ENCODE results near the gene TNXB.
"Not testable (repeated sequence)": the region's sequence is repeated elsewhere in the genome, so short reads cannot be mapped to it uniquely, and the experiment has no call there.

The TNXB gene, protein sequence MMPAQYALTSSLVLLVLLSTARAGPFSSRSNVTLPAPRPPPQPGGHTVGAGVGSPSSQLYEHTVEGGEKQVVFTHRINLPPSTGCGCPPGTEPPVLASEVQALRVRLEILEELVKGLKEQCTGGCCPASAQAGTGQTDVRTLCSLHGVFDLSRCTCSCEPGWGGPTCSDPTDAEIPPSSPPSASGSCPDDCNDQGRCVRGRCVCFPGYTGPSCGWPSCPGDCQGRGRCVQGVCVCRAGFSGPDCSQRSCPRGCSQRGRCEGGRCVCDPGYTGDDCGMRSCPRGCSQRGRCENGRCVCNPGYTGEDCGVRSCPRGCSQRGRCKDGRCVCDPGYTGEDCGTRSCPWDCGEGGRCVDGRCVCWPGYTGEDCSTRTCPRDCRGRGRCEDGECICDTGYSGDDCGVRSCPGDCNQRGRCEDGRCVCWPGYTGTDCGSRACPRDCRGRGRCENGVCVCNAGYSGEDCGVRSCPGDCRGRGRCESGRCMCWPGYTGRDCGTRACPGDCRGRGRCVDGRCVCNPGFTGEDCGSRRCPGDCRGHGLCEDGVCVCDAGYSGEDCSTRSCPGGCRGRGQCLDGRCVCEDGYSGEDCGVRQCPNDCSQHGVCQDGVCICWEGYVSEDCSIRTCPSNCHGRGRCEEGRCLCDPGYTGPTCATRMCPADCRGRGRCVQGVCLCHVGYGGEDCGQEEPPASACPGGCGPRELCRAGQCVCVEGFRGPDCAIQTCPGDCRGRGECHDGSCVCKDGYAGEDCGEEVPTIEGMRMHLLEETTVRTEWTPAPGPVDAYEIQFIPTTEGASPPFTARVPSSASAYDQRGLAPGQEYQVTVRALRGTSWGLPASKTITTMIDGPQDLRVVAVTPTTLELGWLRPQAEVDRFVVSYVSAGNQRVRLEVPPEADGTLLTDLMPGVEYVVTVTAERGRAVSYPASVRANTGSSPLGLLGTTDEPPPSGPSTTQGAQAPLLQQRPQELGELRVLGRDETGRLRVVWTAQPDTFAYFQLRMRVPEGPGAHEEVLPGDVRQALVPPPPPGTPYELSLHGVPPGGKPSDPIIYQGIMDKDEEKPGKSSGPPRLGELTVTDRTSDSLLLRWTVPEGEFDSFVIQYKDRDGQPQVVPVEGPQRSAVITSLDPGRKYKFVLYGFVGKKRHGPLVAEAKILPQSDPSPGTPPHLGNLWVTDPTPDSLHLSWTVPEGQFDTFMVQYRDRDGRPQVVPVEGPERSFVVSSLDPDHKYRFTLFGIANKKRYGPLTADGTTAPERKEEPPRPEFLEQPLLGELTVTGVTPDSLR (N-terminal part only)

GRCh38 chr6:32109114-32109764, at the start of gene TNXB:
Gene TNXB (minus strand): TSS chr6:32109338. CDS start chr6:32098198, 11,140 bp downstream.
- no peak for DNase-seq

DNA sequence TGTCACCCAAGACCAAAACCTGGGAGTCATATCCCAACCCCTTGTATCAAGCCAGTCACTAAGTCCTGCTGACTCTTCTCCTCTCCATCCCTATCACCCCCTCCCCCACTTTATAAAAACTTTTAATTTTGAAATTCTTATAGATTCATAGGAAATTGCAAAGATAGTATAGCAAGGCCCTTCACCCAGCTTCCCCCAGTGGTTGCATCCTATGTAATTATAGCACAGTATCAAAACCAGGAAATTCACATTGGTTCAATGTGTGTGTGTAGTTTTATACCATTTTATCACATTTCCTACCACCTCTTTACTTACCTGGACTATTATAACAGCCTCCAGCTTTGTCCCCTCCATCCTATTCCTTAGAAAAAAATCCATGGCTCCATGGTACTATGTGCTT, 48.9 kb upstream of the TNXB start:
- no peak for DNase-seq

DNA sequence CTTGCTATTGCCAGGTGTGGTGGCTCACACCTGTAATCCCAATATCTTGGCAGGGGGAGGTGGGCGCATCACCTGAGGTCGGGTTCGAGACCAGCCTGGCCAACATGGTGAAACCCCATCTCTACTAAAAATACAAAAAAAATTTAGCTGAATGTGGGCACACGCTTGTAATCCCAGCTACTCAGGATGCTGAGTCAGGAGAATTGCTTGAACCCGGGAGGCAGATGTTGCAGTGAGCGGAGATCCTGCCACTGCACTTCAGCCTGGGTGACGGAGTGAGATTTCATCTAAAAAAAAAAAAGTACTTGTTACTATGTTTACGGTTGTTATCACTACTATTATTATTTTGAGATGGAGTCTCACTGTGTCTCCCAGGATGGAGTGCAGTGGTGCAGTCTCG, 47.8 kb upstream of the TNXB start:
- DNase-seq: no peak

DNA sequence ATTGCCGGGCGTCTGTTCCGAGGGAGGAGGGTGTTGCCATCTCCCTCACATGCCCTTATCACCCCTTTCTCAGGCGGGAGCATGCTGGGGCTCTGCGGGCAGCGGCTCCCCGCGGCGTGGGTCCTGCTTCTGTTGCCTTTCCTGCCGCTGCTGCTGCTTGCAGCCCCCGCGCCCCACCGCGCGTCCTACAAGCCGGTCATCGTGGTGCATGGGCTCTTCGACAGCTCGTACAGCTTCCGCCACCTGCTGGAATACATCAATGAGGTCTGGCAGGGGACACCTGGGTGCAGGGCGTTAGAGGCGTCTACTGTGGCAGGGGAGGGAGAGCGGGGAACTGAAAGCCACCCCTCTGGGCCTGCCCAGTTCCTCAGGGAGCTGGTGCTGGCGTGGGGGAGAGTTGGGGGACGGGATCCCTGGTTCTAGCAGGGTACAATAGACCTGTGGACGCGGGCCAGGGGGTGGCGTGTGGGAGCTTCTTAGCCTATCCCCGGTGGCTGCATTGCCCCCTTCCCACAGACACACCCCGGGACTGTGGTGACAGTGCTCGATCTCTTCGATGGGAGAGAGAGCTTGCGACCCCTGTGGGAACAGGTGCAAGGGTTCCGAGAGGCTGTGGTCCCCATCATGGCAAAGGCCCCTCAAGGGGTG, 45.5 kb upstream of the TNXB start:
- DNase-seq: peak; percentile 77

DNA sequence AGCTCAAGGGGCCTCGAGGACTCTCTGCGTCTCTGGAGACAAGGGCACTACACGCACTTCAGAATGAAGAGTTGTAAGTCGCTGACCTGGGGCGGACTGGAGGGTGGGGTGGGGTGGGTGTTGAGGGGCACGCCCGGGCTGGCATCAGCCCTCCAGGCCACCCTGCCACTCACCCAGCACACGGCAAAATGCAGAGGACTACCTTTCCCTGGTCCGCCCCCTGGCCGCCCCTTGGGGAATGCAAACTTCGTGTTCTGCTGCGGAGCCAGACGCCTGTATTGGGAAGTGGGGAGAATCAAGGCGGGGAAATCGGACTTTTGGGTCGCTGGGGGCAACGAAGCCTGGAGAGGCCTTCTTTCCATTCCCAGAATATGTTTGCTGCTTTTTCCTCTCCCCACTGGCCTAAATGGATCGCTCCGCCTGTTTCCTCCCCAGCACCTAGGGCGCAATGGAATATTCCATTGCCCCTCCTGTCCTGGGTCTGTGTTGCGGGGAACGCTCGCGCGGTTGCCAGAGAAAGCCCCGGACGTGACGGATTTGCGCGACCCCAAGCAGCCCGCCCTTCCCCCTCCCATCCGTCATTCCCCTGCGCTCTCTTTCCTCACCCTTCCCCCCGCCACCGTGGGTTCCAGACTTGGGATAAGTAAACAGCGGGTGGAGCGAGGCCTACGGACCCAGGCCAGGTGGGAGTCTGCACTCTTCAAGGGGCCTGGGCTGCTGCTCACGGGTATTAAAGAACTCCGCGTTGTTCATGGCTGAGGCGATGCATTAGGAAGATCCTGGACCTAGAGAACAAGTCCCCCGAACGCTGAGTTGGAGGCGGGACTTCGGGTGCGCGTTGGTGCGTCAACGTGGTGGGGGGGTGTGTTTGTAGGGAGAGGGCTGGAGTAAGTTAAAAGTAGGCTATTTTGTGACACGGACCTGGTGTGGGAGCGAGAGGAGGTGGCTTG, 44.7 kb upstream of the TNXB start, which contains the start of gene PPT2:
Gene PPT2 (plus strand): TSS at position 578 of the 950 bp plus-strand sequence. CDS start 454 bp downstream, outside the sequence.
- DNase-seq: peak; percentile 83

DNA sequence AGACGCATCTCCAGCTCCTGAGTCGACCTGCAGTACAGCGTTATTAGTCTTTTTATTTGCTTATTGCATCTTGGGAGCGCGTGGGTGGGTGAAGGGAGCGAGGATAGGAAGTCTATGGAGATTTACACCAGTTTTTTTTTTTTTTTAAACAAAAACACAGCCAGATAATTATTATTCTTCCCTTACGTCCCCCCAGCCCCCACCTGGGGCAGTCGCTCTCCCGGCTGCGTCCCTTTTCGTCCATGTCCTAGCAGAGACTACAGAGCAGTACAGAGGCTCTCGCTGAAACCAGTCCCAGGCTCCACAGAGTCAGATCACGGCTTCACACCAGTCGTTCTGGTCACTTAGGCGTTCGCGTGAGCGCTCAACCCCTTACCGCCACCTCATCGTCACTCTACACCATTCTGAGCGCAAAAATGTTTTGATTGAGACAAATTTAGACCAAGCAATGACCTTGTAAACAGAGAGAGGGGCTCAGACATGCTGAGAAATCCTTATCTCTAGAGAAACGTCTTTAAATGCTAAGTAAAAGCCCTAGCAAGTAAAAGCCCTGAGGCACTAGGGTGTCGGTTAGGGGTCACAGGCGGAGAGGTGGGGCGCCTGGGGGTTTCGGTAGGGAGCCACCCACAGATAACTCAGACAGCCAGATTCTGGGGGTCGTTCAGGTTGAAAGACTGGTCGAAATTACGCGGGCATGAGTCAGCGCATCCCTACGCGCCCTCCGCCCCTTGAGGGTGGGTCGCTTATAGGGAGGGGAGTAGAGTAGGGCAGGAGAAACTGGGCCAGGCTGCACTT, 43.8 kb upstream of the TNXB start:
- no peak for DNase-seq

DNA sequence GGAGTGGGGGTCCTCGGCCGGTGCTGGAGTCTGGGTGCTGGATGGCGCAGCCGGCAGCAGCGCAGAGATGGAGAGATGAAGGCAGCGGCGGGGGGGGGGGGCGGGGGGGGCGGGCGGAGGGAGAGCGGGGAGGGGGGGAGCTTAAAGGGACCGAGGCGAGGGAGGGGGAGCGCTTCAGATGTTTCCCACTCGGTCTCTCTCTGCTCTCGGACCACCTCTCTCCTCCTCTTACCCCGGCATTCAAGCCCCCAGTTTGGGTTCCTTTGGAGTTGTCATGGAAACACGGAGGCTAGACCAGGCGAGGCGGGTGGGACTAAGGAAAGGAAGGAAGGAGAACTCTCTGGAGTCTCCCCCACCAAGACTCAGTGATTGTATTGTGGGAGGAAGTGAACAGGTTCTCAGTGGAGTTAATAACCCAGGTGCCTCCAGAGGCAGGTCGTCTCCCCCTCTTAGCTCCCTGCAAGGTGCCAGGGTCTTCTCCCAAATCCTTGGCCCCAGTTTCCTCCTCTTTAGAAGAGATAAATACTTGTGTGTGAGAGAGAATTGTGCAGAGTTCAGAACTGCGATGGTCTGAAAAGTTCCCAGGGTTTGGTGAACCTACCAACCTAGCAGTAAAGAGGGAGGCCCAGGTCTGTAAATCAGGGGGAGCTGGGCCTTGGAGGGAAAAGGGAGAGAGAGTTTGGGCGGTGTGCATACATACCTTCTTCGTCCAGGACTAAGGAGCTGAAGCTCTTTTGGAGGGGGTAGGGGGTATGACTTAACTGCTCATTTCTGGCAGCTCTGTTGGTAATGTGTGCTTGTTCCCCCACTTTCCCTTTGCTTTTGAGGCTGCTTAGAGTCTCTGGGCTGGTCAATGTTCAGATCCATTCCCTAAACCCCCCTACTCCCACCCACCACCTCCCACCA, 43.0 kb upstream of the TNXB start, which contains the start of gene PRRT1:
Gene PRRT1 (minus strand): TSS at position 77 of the 906 bp plus-strand sequence. CDS start 112 bp downstream, outside the sequence.
- no peak for DNase-seq

GRCh38 chr6:32151181-32151862, 42.2 kb upstream of the TNXB start:
- DNase-seq: no peak

DNA sequence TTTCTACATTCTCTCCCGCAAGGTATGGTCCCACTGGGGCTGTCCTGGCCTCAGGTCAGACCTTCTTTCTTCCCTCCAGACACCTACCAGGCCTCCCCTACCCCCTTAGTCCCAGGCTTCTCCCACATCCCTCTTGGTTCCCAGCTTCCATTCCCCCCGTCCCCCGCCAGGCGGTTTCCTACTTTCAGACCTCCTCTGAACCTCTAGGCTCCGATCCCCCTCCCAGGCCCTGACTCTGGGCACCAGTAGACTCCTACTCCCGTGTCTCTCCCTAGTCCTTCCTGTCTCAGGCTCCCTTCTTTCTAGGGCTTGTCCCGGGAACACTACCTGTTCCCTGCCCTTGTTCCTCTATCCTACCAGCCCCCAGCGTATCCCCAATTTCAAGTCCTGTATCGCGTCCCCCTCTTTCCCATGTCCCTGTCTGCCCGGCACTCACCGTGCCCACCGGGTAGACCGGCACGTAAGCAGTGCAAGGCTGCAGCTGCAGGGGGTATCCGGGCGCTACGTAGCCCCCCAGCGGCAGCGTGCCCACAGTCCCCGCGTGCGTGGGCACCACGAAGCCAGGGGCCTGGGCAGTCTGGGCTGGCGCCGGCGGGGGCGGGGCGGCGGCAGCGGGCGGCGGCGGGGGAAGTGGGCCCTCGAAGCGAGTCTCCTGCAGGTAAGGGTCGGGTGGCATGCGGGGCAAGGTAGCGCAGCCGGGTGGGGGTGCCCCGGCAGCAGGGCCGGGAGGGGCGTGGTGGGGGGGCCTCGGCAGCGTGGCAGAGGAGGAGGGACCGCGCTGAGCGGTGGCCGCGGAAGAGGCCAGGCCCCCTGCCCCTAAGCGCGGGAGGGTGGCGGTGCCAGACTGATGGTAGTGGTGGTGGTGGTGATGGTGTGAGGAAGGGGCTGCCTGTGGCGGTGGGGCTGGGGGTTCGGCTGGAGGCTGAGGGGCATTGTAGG, 41.1 kb upstream of the TNXB start:
- DNase-seq: no peak

GRCh38 chr6:32149092-32149755, 40.1 kb upstream of the TNXB start:
- DNase-seq: no peak

DNA sequence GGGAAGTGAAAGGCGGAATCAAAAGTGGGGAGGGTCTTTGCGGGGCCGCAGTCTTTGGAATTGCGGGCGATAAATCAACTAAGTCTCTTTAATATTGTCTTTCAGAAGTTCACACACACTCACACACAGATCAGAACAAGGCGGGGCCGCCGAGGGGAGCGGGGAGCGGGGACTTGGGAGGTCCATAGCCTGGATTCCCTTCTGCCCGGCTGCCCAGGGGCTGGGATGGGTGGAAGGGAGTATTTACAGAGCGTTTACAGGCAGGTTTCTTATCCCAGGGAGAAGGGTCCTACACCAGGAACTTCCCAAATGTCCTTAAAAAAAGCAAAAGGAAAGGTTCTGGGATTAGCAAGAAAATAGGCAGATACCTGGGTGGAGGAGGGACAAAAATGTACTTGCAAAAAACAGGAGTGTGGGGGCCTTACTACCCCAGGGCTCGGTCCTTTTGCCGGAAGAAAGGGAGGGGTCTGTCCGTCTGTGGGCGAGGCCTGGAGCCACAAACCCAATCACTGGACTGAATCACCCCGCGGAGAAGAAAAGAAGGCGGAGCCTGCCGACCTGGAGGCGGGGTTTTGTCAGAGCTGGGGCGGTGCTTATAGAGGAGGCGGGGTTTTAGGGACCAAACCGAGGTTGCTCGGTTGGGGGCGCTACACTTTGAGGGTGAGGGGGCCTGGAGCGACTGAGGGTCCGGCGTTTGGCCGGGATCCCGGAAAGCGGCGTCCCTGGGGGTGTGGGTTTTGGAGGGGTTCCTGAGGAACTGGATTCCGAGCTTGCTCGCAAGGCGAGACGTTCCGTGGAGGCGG, 39.4 kb upstream of the TNXB start:
- peak; percentile 76 for DNase-seq

DNA sequence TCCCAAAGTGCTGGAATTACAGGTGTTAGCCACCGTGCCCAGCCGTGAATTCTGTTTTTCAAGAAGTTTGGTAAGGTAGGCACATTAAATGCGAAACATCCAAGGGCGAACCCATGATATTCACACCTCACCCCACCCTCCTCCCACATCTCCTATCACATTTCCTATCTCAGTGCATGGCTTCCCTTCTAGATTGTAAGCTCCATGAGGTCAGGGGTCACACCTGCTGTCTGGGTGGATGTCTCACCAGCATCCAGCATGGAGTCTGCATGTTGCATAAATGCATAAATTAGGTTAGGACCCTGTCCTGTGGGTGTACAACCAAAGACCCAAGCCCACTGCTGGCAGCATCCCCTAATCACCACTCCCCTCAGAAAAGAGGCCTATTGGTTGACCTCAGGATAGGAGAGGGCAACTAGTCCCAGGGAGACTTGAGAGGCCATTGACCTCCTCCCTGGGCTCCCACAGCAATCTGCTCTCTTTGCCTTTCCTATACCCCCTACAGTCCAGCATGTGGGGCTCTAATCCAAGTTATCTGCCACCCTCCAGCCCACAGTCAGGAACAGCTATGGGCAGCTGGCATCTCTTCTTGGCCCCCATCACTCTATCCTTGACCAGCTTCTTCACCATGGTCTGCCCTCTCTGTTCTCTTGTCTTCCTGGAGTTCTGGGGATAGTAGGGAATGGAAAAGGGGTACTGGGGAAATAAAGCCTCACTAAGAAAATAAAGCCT, 38.4 kb upstream of the TNXB start:
- no peak for DNase-seq

GRCh38 chr6:32146687-32147086, 37.5 kb upstream of the TNXB start:
- DNase-seq: no peak

DNA sequence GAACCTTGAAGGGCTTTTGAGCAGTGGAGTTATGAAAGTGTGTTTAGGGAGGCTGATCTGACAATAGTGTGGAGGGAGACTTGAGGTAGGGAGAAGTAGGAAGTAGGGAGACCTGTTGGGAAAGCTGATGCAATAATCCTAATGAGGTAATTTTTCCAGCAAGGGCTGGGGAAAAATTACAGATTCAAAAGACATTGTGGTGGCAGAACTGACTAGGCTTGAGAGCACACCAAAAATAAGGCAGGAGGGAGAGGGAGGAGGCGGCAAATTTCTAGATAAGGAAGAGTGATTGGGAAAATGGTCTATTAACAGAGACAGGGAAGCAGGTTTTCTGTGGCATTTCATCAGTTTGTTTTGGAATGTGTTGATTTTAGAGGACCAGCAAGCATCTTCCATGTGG, 37.1 kb upstream of the TNXB start:
- DNase-seq: no peak

DNA sequence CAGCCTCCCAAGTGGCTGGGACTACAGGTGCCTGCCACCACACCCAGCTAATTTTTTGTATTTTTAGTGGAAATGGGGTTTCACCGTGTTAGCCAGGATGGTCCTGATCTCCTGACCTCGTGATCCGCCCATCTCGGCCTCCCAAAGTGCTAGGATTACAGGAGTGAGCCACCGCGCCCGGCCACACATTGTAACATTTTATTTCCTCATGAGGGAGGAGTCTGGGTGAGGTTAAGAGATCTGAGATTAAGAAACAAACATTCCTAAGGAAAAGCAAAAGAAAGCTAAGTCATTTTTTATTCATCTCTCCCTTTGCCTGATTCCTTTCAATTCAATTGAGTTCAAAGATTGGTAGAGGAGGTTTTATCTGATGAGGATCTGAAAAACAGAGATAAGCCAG, 35.1 kb upstream of the TNXB start:
- not testable (repeated sequence) for DNase-seq

Data from CD4-positive, alpha-beta T cell treated with Interleukin-10 for 1 hour (primary cell).